Naive thymus-derived CD8-positive, alpha-beta T cell (primary cell): Measurements from ENCODE around the gene GBF1. TPM values are rescaled to one million over a fixed set of nuclear protein-coding genes. Genes with fewer than 3 reads are reported as not detected.

ENCODE experiments used
- ATAC-seq, 2 donors: fragments of 150-1000 bp; cut with Tn5 transposase in 1 of 2; sonication (Bioruptor Pico), chemical (Tn5 transposase) in 1 of 2; 1 replicate in 1 of 2; 2 replicates in 1 of 2; pipeline ENCODE4 v1.10.0; 2021; ENCODE audit warnings: mild to moderate bottlenecking in 2 of 2, moderate library complexity in 2 of 2
- POLR2A ChIA-PET: fragments of 350-600 bp; sonication (Branson Sonifier 250); formaldehyde crosslinking; loops from one replicate; lab custom pipeline; 2021; ENCODE audit warnings: antibody characterized with exemption; lab: Charles Lee
- DNase-seq, 10 donors: peaks; one replicate each; pipeline versions ENCODE4 v3.0.0 to v3.0.0-alpha.2; 2020 to 2022
- H3K27ac Mint-ChIP-seq, 10 donors: one replicate each; pipeline ENCODE4 v1.8.0; 2020 to 2022; ENCODE audit warnings: mild to moderate bottlenecking in 10 of 10, mixed read lengths in 10 of 10, moderate library complexity in 4 of 10, inconsistent platforms in 1 of 10
- H3K27me3 Mint-ChIP-seq, 5 donors: one replicate each; pipeline ENCODE4 v1.8.0; 2021 to 2022; ENCODE audit warnings: mixed read lengths in 5 of 5
- H3K36me3 Mint-ChIP-seq, 3 donors: one replicate each; pipeline ENCODE4 v1.8.0; 2020 to 2022; ENCODE audit warnings: mixed read lengths in 3 of 3, mild to moderate bottlenecking in 2 of 3, inconsistent platforms in 1 of 3
- H3K4me1 Mint-ChIP-seq, 4 donors: one replicate each; pipeline ENCODE4 v1.8.0; 2021 to 2022; ENCODE audit warnings: mixed read lengths in 4 of 4
- H3K4me3 Mint-ChIP-seq, 10 donors: one replicate each; pipeline ENCODE4 v1.8.0; 2020 to 2022; ENCODE audit warnings: mild to moderate bottlenecking in 10 of 10, mixed read lengths in 10 of 10, moderate library complexity in 6 of 10, inconsistent platforms in 1 of 10
- H3K9me3 Mint-ChIP-seq, 9 donors: one replicate each; pipeline ENCODE4 v1.8.0; 2020 to 2022; ENCODE audit warnings: mixed read lengths in 9 of 9, mild to moderate bottlenecking in 3 of 9, inconsistent platforms in 1 of 9, moderate library complexity in 1 of 9
- polyA plus RNA-seq, 3 donors: library from polyadenylated mRNA; unstranded; fragments of 300-500 nt; fragmentation: Illumina TruSeq; gene quantifications; one replicate each; pipeline ENCODE4 v1.2.3, GENCODE V29; 2021
- total RNA-seq, 8 experiments: library from RNA in 2 of 8; stranded (reverse) in 2 of 8; gene quantifications; one replicate each; pipeline ENCODE4 v1.2.3 and lab custom pipeline; 2021 to 2026

The GBF1 gene
- total and polyA plus RNA-seq, 5 experiments from 2014 or later = 6.3 to 41.0 (median 17.1) TPM

DNA sequence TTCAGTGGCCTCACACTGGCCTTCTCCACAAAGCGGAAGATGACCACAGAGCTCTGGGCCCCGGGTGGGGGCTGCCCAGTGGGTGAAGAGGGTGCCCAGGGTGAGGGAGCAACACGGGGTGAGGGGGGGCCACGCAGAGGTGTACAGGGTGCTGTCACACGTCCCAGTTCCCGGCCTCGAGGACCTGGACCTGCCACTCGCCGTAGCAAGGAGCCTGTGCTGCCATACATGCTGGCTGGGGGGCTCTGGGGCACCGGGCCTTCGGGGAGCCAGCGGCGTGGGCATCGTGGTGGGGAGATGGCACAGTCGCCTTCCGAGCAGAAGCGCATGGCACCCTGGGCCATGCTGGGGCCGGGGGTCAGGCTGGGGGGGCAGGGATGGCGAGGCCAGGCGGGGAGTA is 171.4 kb downstream of the GBF1 start:
- Mint-ChIP-seq H3K4me1 (peaks cover 17 to 39% (median 36%) of the 10 kb centered on the region in 4 donors), H3K9me3 (no peaks in the 10 kb centered on the region), H3K27ac (no peak overlapping the region), H3K4me3 (no peak overlapping the region), H3K36me3 (no peaks in the 10 kb centered on the region), H3K27me3 (peaks cover 14 to 38% (median 24%) of the 10 kb centered on the region in 5 donors)
- peak in 1 of 10 donors; percentile 58 for DNase-seq
- no peak for ATAC-seq
- POLR2A ChIA-PET = interaction anchor here (1.1 to 1.4 kb wide), 3 partner anchors 9 to 33 kb away, joined by 3 to 5 read pairs (median 4); no protein-coding TSS in a partner anchor

DNA sequence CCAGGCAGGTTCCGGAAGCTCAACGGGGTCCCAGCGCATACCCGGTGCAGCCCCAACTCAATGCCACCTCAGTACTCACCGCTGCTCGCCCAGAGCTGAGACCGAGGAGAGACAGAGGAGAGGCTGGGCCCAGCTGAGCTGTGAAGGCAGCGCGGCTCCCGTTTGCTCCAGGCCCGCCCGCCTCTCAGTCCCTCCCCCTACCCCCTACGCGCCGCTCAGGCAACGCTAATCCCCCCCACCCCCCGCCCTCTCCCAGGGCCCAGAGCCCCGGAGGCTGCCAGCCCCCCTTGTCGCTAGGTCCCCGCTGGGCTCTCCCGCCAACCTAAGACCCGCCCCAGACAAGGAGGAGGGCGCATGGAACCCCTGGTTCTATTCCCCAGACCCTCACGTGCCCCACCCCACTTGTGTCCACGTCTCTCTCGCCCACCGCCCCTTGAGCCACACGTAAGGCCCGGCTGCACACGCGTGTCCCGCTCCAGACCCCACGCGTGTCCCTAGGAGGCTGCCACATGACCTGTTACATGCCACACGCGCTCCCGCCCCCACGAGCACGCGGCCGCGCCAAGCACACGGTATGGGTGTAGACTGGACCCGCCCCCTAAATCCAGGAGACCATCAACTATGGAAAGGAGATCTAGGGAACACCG is 173.4 kb downstream of the GBF1 start, which contains the start of gene PSD:
Gene PSD (minus strand): TSS at position 164 of the 647 bp plus-strand sequence. CDS start 1,747 bp downstream, outside the sequence.
- DNase-seq = no peak
- ATAC-seq = no peak
- POLR2A ChIA-PET = no interaction called here
- Mint-ChIP-seq H3K9me3 (no peaks in the 10 kb centered on the region), H3K4me3 (peak within 1 kb of the TSS; percentile 67 to 100 (median 98)), H3K36me3 (peaks cover 0 to 5% (median 0%) of the 10 kb centered on the region in 3 donors), H3K4me1 (peaks cover 19 to 44% (median 42%) of the 10 kb centered on the region in 4 donors), H3K27ac (peak within 1 kb of the TSS in 2 of 10 donors; percentile 40 to 97), H3K27me3 (peaks cover 14 to 38% (median 22%) of the 10 kb centered on the region in 5 donors)

DNA sequence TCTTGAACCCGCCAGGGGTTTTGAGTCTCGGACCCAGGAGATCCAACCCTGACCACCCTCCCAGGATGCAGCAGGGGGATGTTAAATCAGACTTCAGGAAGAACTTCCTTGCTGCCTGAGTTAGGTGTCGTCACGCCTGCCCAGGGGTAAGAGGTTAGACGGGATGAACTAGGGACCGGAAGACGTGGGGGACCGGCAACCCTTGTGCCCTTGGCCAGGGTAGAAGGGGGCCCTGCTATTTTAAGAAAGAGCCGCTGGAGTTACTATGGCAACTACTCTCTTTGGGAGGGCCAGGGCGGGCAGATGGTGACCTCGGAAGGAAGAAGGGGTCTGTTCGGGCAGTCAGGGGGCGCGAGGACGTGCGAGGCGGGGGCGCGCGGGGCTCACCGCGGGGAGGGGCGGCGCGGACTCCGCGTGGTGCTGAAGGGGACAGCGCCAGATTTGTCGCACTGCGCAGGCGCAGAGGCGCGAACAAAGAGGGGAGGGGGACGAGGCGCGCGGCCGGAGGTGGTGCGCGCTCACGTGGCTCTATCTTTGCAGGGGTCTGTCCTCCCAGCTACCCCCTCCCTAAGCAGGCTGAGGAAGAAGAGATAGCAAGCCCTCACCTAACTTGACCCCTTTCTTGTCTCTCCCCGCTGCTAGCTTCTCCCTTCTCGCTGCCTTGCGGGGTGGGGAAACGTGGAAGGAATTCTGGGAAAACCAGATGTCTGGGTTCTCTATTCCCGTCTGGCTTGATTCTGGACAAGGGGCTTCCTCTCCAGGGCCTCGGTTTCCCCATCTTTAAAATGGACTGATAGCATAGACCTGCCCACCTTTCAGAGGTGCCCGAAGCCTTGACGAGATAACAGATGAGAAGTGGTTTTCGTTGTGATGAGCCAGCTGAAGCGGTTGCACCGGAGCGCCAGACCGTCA is 174.2 kb downstream of the GBF1 start:
- Mint-ChIP-seq H3K27me3 (peaks cover 14 to 34% (median 22%) of the 10 kb centered on the region in 5 donors), H3K36me3 (peaks cover 0 to 6% (median 0%) of the 10 kb centered on the region in 3 donors), H3K4me3 (peak overlapping the region; percentile 93 to 100 (median 98)), H3K9me3 (no peaks in the 10 kb centered on the region), H3K27ac (peak overlapping the region in 2 of 10 donors; percentile 95 to 97), H3K4me1 (peaks cover 19 to 48% (median 43%) of the 10 kb centered on the region in 4 donors)
- peak in 9 of 10 donors; percentile 54 to 84 (median 71) for DNase-seq
- peak in 1 of 2 donors; percentile 22 for ATAC-seq
- POLR2A ChIA-PET = interaction anchor here (0.6 to 7.8 kb wide), 6 partner anchors 8 to 41 kb away, joined by 3 to 115 read pairs (median 77); partner anchors contain the start of genes C10orf95, CUEDC2 and NFKB2

- H3K27ac Mint-ChIP-seq = peak overlapping the region; percentile 14 to 97 (median 95)
- peaks cover 0 to 7% (median 0%) of the 10 kb centered on the region in 3 donors for H3K36me3 Mint-ChIP-seq
- peak overlapping the region; percentile 93 to 100 (median 98) for H3K4me3 Mint-ChIP-seq
- no peak for ATAC-seq
- no peak for DNase-seq
- H3K4me1 Mint-ChIP-seq = peaks cover 19 to 48% (median 43%) of the 10 kb centered on the region in 4 donors
- H3K9me3 Mint-ChIP-seq = no peaks in the 10 kb centered on the region
- POLR2A ChIA-PET = interaction anchor here (0.7 to 7.8 kb wide), 11 partner anchors 9 to 602 kb away, joined by 3 to 115 read pairs (median 10); partner anchors contain the start of genes C10orf95, CUEDC2, LDB1 and NFKB2
- peaks cover 12 to 33% (median 22%) of the 10 kb centered on the region in 5 donors for H3K27me3 Mint-ChIP-seq
Observed at GRCh38 chr10:102420181-102420713, 174.9 kb downstream of the GBF1 start.

DNA sequence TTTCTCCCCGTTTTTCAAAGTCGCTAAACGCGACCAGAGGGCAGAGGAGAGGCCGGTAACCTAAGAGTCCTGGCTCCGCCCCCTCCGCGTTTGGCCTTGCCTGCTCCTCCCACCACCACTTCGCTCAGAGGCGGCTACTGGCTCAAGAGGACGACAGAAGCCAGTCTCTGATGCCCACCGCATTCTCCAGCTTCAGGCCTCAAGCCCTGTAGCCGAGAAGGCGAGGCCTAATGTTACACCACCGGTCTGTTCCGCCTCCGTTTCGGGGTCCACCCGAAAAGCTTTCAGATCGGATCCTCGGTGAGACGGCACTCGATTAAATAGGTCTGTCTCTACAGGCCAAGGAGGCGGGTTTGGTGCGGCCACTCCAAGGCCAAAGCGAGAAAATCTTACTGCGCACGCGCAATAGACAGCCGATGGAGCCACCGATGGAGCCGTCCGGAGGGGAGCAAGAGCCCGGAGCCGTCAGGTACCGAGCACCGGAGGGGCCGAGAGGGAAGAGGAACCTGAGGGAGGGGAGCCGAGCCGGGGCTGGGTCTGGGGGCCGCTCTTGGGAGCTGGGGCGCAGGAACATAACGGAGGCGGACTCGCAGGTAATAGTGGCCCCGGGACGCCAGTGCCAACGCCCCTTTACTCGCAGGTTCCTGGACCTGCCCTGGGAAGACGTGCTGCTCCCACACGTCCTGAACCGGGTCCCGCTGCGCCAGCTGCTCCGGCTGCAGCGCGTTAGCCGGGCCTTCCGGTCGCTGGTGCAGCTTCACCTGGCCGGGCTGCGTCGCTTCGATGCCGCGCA is 175.6 kb downstream of the GBF1 start, which contains the start of gene FBXL15:
Gene FBXL15 (plus strand): TSS at position 123 of the 793 bp plus-strand sequence. CDS start 294 bp downstream, at position 417.
- Mint-ChIP-seq H3K4me1 (peaks cover 22 to 48% (median 46%) of the 10 kb centered on the region in 4 donors), H3K9me3 (no peaks in the 10 kb centered on the region), H3K27ac (peak within 1 kb of the TSS; percentile 92 to 97 (median 95)), H3K4me3 (peak within 1 kb of the TSS; percentile 93 to 100 (median 98)), H3K36me3 (peaks cover 0 to 7% (median 0%) of the 10 kb centered on the region in 3 donors), H3K27me3 (peaks cover 12 to 26% (median 18%) of the 10 kb centered on the region in 5 donors)
- ATAC-seq = peak; percentile 71 to 76
- DNase-seq = peak; percentile 77 to 97 (median 90)
- POLR2A ChIA-PET = interaction anchor here (0.6 to 7.8 kb wide), 19 partner anchors 9 to 602 kb away, joined by 3 to 115 read pairs (median 6); partner anchors contain the start of genes ACTR1A, C10orf95, CUEDC2 and LDB1

DNA sequence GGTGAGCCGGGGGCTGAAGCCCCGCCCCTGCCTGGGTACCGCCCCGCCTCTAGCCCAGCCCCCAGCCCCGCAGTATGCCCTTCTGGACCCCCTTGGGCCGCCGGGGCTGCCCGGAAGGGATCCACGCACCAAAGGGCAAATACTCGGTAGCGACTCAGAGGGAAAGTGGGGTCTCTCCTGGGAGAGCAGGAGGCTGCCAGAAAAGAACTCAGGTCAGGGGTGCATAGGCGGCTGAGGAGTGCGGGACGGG is 176.1 kb downstream of the GBF1 start:
- Mint-ChIP-seq H3K9me3 (no peaks in the 10 kb centered on the region), H3K27ac (peak overlapping the region in 6 of 10 donors; percentile 94 to 97 (median 96)), H3K27me3 (peaks cover 9 to 21% (median 14%) of the 10 kb centered on the region in 5 donors), H3K36me3 (peaks cover 0 to 10% (median 0%) of the 10 kb centered on the region in 3 donors), H3K4me1 (peaks cover 27 to 48% (median 46%) of the 10 kb centered on the region in 4 donors), H3K4me3 (peak overlapping the region; percentile 93 to 100 (median 98))
- DNase-seq (no peak), ATAC-seq (no peak)
- POLR2A ChIA-PET = interaction anchor here (0.6 to 7.8 kb wide), 18 partner anchors 9 to 603 kb away, joined by 3 to 115 read pairs (median 6); partner anchors contain the start of genes ACTR1A, C10orf95, CUEDC2 and LDB1

DNA sequence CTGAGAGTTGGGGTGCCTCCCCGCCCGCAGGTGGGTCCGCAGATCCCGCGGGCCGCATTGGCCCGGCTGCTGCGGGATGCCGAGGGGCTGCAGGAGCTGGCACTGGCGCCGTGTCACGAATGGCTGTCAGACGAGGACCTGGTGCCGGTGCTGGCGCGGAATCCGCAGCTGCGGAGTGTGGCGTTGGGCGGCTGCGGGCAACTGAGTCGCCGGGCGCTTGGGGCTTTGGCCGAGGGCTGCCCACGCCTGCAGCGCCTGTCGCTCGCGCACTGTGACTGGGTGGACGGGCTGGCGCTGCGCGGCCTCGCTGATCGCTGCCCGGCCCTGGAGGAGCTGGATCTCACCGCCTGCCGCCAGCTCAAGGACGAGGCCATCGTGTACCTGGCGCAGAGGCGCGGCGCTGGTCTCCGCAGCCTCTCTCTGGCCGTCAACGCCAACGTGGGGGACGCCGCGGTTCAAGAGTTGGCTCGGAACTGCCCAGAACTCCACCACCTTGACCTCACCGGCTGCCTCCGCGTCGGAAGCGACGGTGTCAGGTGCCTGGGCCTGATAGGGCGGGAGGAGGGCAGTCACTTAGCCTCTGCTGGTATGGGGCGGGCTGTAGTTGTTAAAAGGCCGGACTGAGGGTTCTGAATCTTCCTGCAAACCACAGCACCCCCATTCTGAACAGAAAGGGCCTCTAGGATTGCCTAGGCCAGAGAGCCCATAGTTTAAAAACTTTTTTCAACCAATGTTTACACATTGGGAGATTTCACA is 176.6 kb downstream of the GBF1 start:
- Mint-ChIP-seq H3K9me3 (no peaks in the 10 kb centered on the region), H3K36me3 (peaks cover 0 to 11% (median 0%) of the 10 kb centered on the region in 3 donors), H3K27me3 (peaks cover 9 to 16% (median 12%) of the 10 kb centered on the region in 5 donors), H3K4me3 (peak overlapping the region; percentile 93 to 100 (median 98)), H3K27ac (peak overlapping the region in 9 of 10 donors; percentile 63 to 97 (median 87)), H3K4me1 (peaks cover 27 to 48% (median 46%) of the 10 kb centered on the region in 4 donors)
- ATAC-seq (peak; percentile 18 to 21), DNase-seq (no peak)
- POLR2A ChIA-PET = interaction anchor here (0.5 to 7.8 kb wide), 16 partner anchors 8 to 603 kb away, joined by 3 to 115 read pairs (median 7); partner anchors contain the start of genes C10orf95, CUEDC2, LDB1 and NFKB2

- peak; percentile 6 to 8 for ATAC-seq
- peaks cover 0 to 13% (median 0%) of the 10 kb centered on the region in 3 donors for H3K36me3 Mint-ChIP-seq
- POLR2A ChIA-PET = interaction anchor here (0.5 to 7.8 kb wide), 10 partner anchors 12 to 82 kb away, joined by 3 to 115 read pairs (median 5); partner anchors contain the start of genes ACTR1A, C10orf95, CUEDC2 and NFKB2
- no peaks in the 10 kb centered on the region for H3K9me3 Mint-ChIP-seq
- H3K4me1 Mint-ChIP-seq = peaks cover 33 to 52% (median 46%) of the 10 kb centered on the region in 4 donors
- peaks cover 5 to 9% (median 7%) of the 10 kb centered on the region in 5 donors for H3K27me3 Mint-ChIP-seq
- peak overlapping the region in 9 of 10 donors; percentile 59 to 97 (median 78) for H3K27ac Mint-ChIP-seq
- H3K4me3 Mint-ChIP-seq = peak overlapping the region; percentile 93 to 100 (median 98)
- peak in 3 of 10 donors; percentile 30 to 45 (median 40) for DNase-seq
Observed at GRCh38 chr10:102422545-102423129, 177.3 kb downstream of the GBF1 start.

DNA sequence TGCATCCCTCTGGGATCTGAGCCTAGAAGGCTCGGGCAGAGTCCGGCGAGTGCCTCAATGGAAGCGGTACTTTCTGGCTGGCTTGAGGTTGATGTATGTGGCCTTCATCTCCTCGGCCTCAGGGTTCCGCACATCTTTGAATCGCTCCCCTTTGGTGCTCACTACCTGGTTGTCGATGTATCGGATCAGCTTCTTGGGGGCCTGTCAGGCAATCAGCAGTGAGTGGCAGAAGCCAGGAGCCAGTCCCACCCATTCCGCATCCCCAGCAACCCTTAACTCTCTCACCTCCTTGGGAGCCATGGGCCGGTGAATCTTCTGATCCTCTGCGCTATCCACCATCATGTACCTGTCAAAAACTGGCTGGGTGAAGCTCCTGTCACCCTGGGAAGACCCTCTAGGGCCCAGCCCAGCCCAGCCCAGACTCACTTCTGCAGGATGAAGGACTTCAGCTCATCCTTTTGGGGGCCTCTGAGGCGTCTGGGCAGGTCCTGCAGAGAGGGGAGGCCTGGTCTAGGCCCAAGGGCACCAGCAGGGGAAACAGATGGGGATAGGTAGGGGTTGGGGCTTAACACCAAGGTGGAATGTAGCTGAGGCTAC is 178.1 kb downstream of the GBF1 start:
- Mint-ChIP-seq H3K36me3 (peaks cover 0 to 13% (median 0%) of the 10 kb centered on the region in 3 donors), H3K4me1 (peaks cover 30 to 49% (median 44%) of the 10 kb centered on the region in 4 donors), H3K27me3 (peaks cover 0 to under 1% (median 0%) of the 10 kb centered on the region in 5 donors), H3K27ac (peak overlapping the region in 5 of 10 donors; percentile 19 to 77 (median 60)), H3K4me3 (peak overlapping the region in 8 of 10 donors; percentile 28 to 94 (median 49)), H3K9me3 (no peaks in the 10 kb centered on the region)
- DNase-seq (no peak), ATAC-seq (no peak)
- POLR2A ChIA-PET = interaction anchor here (1.0 to 7.8 kb wide), 7 partner anchors 11 to 80 kb away, joined by 3 to 115 read pairs (median 52); partner anchors contain the start of genes ACTR1A, C10orf95, CUEDC2 and NFKB2
